ENCODE data around the gene GRM1.
A peak's percentile ranks its signal among the peaks of the same experiment; 100 is the strongest.

Gene GRM1

GRCh38 chr6:146028851-146029572 lies at the start of gene GRM1:
GRM1 (plus strand) TSS chr6:146029062; CDS start chr6:146029518, 456 bp downstream.
- DNase-seq = no peak

- DNase-seq = no peak
These were observed 19.5 kb upstream of the GRM1 start for GRCh38 chr6:146009338-146009737.

GRCh38 chr6:146014233-146014632 lies 14.6 kb upstream of the GRM1 start:
- DNase-seq = no peak

GRCh38 chr6:146017672-146018071 lies 11.2 kb upstream of the GRM1 start:
- DNase-seq = no peak

GRCh38 chr6:146026873-146027272 lies 2.0 kb upstream of the GRM1 start:
- no peak for DNase-seq

GRCh38 chr6:146027586-146028251 lies 1.1 kb upstream of the GRM1 start:
- DNase-seq = no peak

- DNase-seq = peak; percentile 62 to 86 (median 73)
These were observed 538 bp upstream of the GRM1 start for GRCh38 chr6:146028252-146028795.

- no peak for DNase-seq
These were observed 817 bp downstream of the GRM1 start for GRCh38 chr6:146029573-146030184.

GRCh38 chr6:146032387-146032786 lies 3.5 kb downstream of the GRM1 start:
- no peak for DNase-seq

GRCh38 chr6:146040360-146040759 lies 11.5 kb downstream of the GRM1 start:
- no peak for DNase-seq

- DNase-seq = peak; percentile 29 to 35 (median 34)
These were observed 12.4 kb downstream of the GRM1 start for GRCh38 chr6:146041282-146041681.

- DNase-seq = no peak
These were observed 18.5 kb downstream of the GRM1 start for GRCh38 chr6:146047371-146047770.

GRCh38 chr6:146050168-146050567 lies 21.3 kb downstream of the GRM1 start:
- no peak for DNase-seq

- no peak for DNase-seq
These were observed 27.6 kb downstream of the GRM1 start for GRCh38 chr6:146056506-146056905.

GRCh38 chr6:146065690-146066089 lies 36.8 kb downstream of the GRM1 start:
- DNase-seq = peak in 2 of 3 donors; percentile 13 to 30

- no peak for DNase-seq
These were observed 37.6 kb downstream of the GRM1 start for GRCh38 chr6:146066506-146066905.

GRCh38 chr6:146071781-146072180 lies 42.9 kb downstream of the GRM1 start:
- no peak for DNase-seq

- DNase-seq = no peak
These were observed 49.1 kb downstream of the GRM1 start for GRCh38 chr6:146077992-146078391.

- DNase-seq = no peak
These were observed 58.5 kb downstream of the GRM1 start for GRCh38 chr6:146087386-146087785.

GRCh38 chr6:146090474-146090873 lies 61.6 kb downstream of the GRM1 start:
- no peak for DNase-seq

GRCh38 chr6:146092961-146093686 lies 64.3 kb downstream of the GRM1 start:
- DNase-seq = no peak

- no peak for DNase-seq
These were observed 66.6 kb downstream of the GRM1 start for GRCh38 chr6:146095481-146095880.

GRCh38 chr6:146097586-146097985 lies 68.7 kb downstream of the GRM1 start:
- DNase-seq = no peak

Data from suppressor macrophage treated with lipopolysaccharide for 1 hour (primary cell).